ENCODE data around the gene CNGB1. TPM values are rescaled to one million over a fixed set of nuclear protein-coding genes. Genes with fewer than 3 reads are reported as not detected.

The CNGB1 gene
- total and polyA plus RNA-seq, 10 donors = 0.02 to 0.12 TPM; not detected in 8

- intact Hi-C loops (cut with DNase I; ENCODE audit: low total_unique reads) = no loop called here
- TF ChIP-seq, protein P1, sequence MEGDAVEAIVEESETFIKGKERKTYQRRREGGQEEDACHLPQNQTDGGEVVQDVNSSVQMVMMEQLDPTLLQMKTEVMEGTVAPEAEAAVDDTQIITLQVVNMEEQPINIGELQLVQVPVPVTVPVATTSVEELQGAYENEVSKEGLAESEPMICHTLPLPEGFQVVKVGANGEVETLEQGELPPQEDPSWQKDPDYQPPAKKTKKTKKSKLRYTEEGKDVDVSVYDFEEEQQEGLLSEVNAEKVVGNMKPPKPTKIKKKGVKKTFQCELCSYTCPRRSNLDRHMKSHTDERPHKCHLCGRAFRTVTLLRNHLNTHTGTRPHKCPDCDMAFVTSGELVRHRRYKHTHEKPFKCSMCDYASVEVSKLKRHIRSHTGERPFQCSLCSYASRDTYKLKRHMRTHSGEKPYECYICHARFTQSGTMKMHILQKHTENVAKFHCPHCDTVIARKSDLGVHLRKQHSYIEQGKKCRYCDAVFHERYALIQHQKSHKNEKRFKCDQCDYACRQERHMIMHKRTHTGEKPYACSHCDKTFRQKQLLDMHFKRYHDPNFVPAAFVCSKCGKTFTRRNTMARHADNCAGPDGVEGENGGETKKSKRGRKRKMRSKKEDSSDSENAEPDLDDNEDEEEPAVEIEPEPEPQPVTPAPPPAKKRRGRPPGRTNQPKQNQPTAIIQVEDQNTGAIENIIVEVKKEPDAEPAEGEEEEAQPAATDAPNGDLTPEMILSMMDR (IDR thresholded peaks at IDR 0.05 in 8 of 11, conservative IDR thresholded peaks at IDR 0.05 in 3 of 11) = no peak
- TF ChIP-seq POLR2A (IDR thresholded peaks at IDR 0.05) (no peak), POLR2AphosphoS5 (IDR thresholded peaks at IDR 0.05) (no peak)
- no peak overlapping the region for H3K27ac ChIP-seq
- no peaks in the 10 kb centered on the region for H3K36me3 ChIP-seq
- 79 to 93% (median 85%) methylated on average over 3 to 4 of the region's 4 CpGs for WGBS, 5 donors
- DNase-seq = no peak
- H3K27me3 ChIP-seq (replicated peaks in 1 of 7) = peaks cover 0 to 18% (median 0%) of the 10 kb centered on the region in 7 donors
- H3K4me3 ChIP-seq = no peak overlapping the region
- H3K9me3 ChIP-seq = peaks cover 0 to 6% (median 0%) of the 10 kb centered on the region in 8 donors
- peaks cover 0 to 8% (median 2%) of the 10 kb centered on the region in 6 donors for H3K4me1 ChIP-seq
These were observed 35.0 kb downstream of the CNGB1 start for GRCh38 chr16:57935904-57936303.

GRCh38 chr16:57930533-57930932 is 40.4 kb downstream of the CNGB1 start:
- WGBS, 5 donors = 73 to 86% (median 80%) methylated on average over 2 of the region's 2 CpGs
- TF ChIP-seq, protein P1 (IDR thresholded peaks at IDR 0.05 in 8 of 11, conservative IDR thresholded peaks at IDR 0.05 in 3 of 11) = no peak
- TF ChIP-seq POLR2AphosphoS5 (IDR thresholded peaks at IDR 0.05) (no peak), POLR2A (IDR thresholded peaks at IDR 0.05) (no peak)

DNA sequence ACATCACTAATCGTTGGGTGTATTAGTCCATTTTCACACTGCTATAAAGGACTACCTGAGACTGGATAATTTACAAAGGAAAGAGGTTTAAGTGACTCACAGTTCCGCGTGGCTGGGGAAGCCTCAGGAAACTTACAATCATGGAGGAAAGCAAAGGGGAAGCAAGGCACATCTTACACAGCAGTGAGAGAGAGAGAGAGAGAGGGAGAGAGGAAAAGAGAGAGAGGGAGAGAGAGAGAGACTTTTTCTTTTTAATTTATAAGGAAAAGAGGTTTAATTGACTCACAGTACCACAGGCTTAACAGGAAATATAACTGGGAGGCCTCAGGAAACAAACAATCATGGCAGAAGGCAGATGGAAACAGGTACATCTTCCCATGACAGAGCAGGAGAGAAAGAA is 41.7 kb downstream of the CNGB1 start:
- H3K4me3 ChIP-seq = no peak overlapping the region
- intact Hi-C loops (cut with DNase I; ENCODE audit: low total_unique reads) = no loop called here
- H3K27ac ChIP-seq = no peak overlapping the region
- peaks cover 0 to 12% (median 0%) of the 10 kb centered on the region in 7 donors for H3K27me3 ChIP-seq (replicated peaks in 1 of 7)
- no peaks in the 10 kb centered on the region for H3K36me3 ChIP-seq
- H3K4me1 ChIP-seq = no peaks in the 10 kb centered on the region
- TF ChIP-seq POLR2A (IDR thresholded peaks at IDR 0.05) (no peak), POLR2AphosphoS5 (IDR thresholded peaks at IDR 0.05) (no peak)
- TF ChIP-seq, protein P1 (IDR thresholded peaks at IDR 0.05 in 8 of 11, conservative IDR thresholded peaks at IDR 0.05 in 3 of 11) = no peak
- DNase-seq = no peak
- 77 to 81% (median 80%) methylated on average over 3 of the region's 3 CpGs for WGBS, 5 donors
- peaks cover 0 to 6% (median 0%) of the 10 kb centered on the region in 8 donors for H3K9me3 ChIP-seq

More at GRCh38 chr16:57930533-57930932, 40.4 kb downstream of the CNGB1 start:
- peaks cover 0 to 6% (median 0%) of the 10 kb centered on the region in 8 donors for H3K9me3 ChIP-seq
- H3K27ac ChIP-seq = no peak overlapping the region
- no peak for DNase-seq
- no peak overlapping the region for H3K4me3 ChIP-seq
- intact Hi-C loops (cut with DNase I; ENCODE audit: low total_unique reads) = no loop called here
- H3K27me3 ChIP-seq (replicated peaks in 1 of 7) = peaks cover 0 to 7% (median 0%) of the 10 kb centered on the region in 7 donors
- no peaks in the 10 kb centered on the region for H3K4me1 ChIP-seq
- H3K36me3 ChIP-seq = no peaks in the 10 kb centered on the region

DNA sequence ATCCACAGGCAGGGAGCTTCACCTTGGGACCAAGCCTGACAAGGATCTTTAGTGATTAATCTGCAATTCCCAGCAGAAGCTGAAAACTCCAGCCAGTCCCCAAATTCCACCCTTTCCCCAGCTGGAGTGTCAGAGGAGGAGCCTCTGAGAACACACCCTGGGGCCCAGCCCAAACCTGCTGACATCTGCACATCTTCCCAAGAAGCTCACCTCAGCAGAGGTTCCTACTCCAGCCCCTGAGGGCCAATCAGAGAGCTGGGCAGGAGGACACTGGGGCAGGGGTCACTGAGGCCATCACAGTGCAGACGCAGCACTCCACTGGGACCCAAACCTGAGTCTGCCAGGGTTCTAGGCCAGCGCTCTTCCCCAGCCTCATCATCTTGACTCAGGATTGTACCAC is 44.9 kb downstream of the CNGB1 start:
- DNase-seq = no peak
- Histone ChIP-seq H3K36me3 (no peaks in the 10 kb centered on the region), H3K4me3 (no peak overlapping the region), H3K27ac (no peak overlapping the region), H3K9me3 (no peaks in the 10 kb centered on the region), H3K27me3 (replicated peaks in 1 of 7) (peaks cover 0 to 9% (median 0%) of the 10 kb centered on the region in 7 donors), H3K4me1 (no peaks in the 10 kb centered on the region)
- WGBS, 5 donors = 87 to 97% (median 90%) methylated on average over 2 of the region's 2 CpGs
- intact Hi-C loops (cut with DNase I; ENCODE audit: low total_unique reads) = no loop called here
- no peak for TF ChIP-seq POLR2AphosphoS5 (IDR thresholded peaks at IDR 0.05)
- TF ChIP-seq, protein P1 (IDR thresholded peaks at IDR 0.05 in 8 of 11, conservative IDR thresholded peaks at IDR 0.05 in 3 of 11) = no peak
- no peak for TF ChIP-seq POLR2A (IDR thresholded peaks at IDR 0.05)
